GM12878 (cell line): ENCODE data around the gene AUNIP. TPM values are rescaled to one million over a fixed set of nuclear protein-coding genes. Genes with fewer than 3 reads are reported as not detected.

ENCODE experiments used
- ATF7 ChIP-seq: fragments of 450-650 bp; IDR thresholded peaks from 2 replicates; pipeline ENCODE4 v1.6.1; 2016; ENCODE audit warnings: low read depth, mild to moderate bottlenecking
- CHD2 ChIP-seq: IDR thresholded peaks from 2 replicates; pipeline ENCODE4 v1.6.1; 2011; ENCODE audit warnings: low read depth, low read length, improper control_type of control experiment, borderline replicate concordance
- EED ChIP-seq: sonication (generic); IDR thresholded peaks from 2 replicates; pipeline ENCODE4 v1.6.1; 2016; ENCODE audit warnings: antibody characterized with exemption, low read depth
- EZH2 ChIP-seq: IDR thresholded peaks from 2 replicates; pipeline ENCODE4 v1.6.1; 2012; ENCODE audit warnings: low read depth, mild to moderate bottlenecking, control low read depth, inconsistent platforms, low read length, borderline replicate concordance; ENCODE audit not compliant: control insufficient read depth
- FOXK2 ChIP-seq: fragments of 450-650 bp; IDR thresholded peaks from 2 replicates; pipeline ENCODE4 v1.6.1; 2017; ENCODE audit warnings: mild to moderate bottlenecking, moderate library complexity
- JUND ChIP-seq: IDR thresholded peaks from 2 replicates; pipeline ENCODE4 v1.6.1; 2012; ENCODE audit warnings: low read depth, mild to moderate bottlenecking, low read length, improper control_type of control experiment, moderate library complexity
- MYB ChIP-seq: fragments of 150-350 bp; IDR thresholded peaks from 2 replicates; pipeline ENCODE4 v1.6.1; 2014; ENCODE audit warnings: mild to moderate bottlenecking, low read depth, low read length, borderline replicate concordance
- NFIC ChIP-seq: IDR thresholded peaks from 2 replicates; pipeline ENCODE4 v1.6.1; 2012; ENCODE audit warnings: low read depth, mild to moderate bottlenecking, inconsistent platforms, low read length, moderate library complexity
- NFYA ChIP-seq: IDR thresholded peaks from 2 replicates; pipeline ENCODE4 v1.6.1; 2011; ENCODE audit warnings: low read depth, mild to moderate bottlenecking, low read length, improper control_type of control experiment, borderline replicate concordance
- NFYB ChIP-seq: IDR thresholded peaks from 2 replicates; pipeline ENCODE4 v1.6.1; 2011; ENCODE audit warnings: low read depth, mild to moderate bottlenecking, low read length, improper control_type of control experiment, moderate library complexity; ENCODE audit not compliant: insufficient read depth
- NR2C2 ChIP-seq: IDR thresholded peaks from 2 replicates; pipeline ENCODE4 v1.6.1; 2011; ENCODE audit warnings: borderline replicate concordance, low read depth; ENCODE audit not compliant: control insufficient read depth, insufficient read length
- RB1 ChIP-seq: fragments of 450-650 bp; formaldehyde crosslinking; IDR thresholded peaks from 2 replicates; pipeline ENCODE4 v1.6.1; 2017; ENCODE audit warnings: mild to moderate bottlenecking, borderline replicate concordance
- RFX5 ChIP-seq: IDR thresholded peaks from 2 replicates; pipeline ENCODE4 v1.6.1; 2011; ENCODE audit warnings: low read depth, low read length, improper control_type of control experiment
- SMAD1 ChIP-seq: fragments of 450-650 bp; IDR thresholded peaks from 2 replicates; pipeline ENCODE4 v1.6.1; 2018; ENCODE audit warnings: mild to moderate bottlenecking, low read depth; ENCODE audit not compliant: partially characterized antibody
- SPI1 ChIP-seq: IDR thresholded peaks from 2 replicates; pipeline ENCODE4 v1.6.1; 2011; ENCODE audit warnings: low read depth, mild to moderate bottlenecking, low read length, moderate library complexity, borderline replicate concordance; ENCODE audit not compliant: insufficient read depth
- SUZ12 ChIP-seq: fragments of 200-600 bp; sonication (generic); IDR thresholded peaks from one replicate; pipeline ENCODE4 v1.6.1; 2018; ENCODE audit warnings: antibody characterized with exemption, mild to moderate bottlenecking; ENCODE audit not compliant: unreplicated experiment
- ZNF207 ChIP-seq: fragments of 450-650 bp; IDR thresholded peaks from 2 replicates; pipeline ENCODE4 v1.6.1; 2014; ENCODE audit warnings: antibody characterized with exemption, mild to moderate bottlenecking, borderline replicate concordance
- ZNF274 ChIP-seq: IDR thresholded peaks from one replicate; pipeline ENCODE4 v1.8.0; 2011; ENCODE audit not compliant: insufficient read length, insufficient read depth
- polyA plus RNA-seq, 11 experiments: library from polyadenylated mRNA; depleted of rRNA in 4 of 11; unstranded in 6 of 11; stranded (reverse) in 5 of 11; fragments of >200 nt; fragmentation: Nextera tagmentation in 4 of 11; fragmentation: Illumina TruSeq in 1 of 11; extraction: Ambion mirVana in 4 of 11; extraction: Trizol in 1 of 11; gene quantifications; 1 replicate in 1 of 11; 2 replicates in 10 of 11; pipeline versions ENCODE4 v1.2.1 to v1.2.3, GENCODE V29; 2011 to 2016; ENCODE audit warnings: inconsistent platforms in 2 of 11, missing spikeins in 2 of 11, low read depth in 1 of 11
- total RNA-seq, 4 experiments: library from RNA; depleted of rRNA in 3 of 4; stranded (reverse); fragments of >200 nt in 3 of 4; fragmentation: Illumina TruSeq in 1 of 4; extraction: Trizol in 1 of 4; gene quantifications; 2 replicates each; pipeline versions ENCODE4 v1.2.1 to v1.2.3, GENCODE V29; 2013 to 2021
- TF ChIP-seq, protein P1 (sequence below): fragments of 450-650 bp; IDR thresholded peaks from 2 replicates; pipeline ENCODE4 v1.6.1; 2017; ENCODE audit warnings: mild to moderate bottlenecking
- TF ChIP-seq, protein P2 (sequence below): IDR thresholded peaks from 2 replicates; pipeline ENCODE4 v1.6.1; 2012; ENCODE audit warnings: low read depth, low read length, improper control_type of control experiment
- TF ChIP-seq, protein P3 (sequence below): IDR thresholded peaks from 2 replicates; pipeline ENCODE4 v1.6.1; 2012; ENCODE audit warnings: low read length, inconsistent platforms
- TF ChIP-seq, protein P4 (sequence below): fragments of 150-350 bp; IDR thresholded peaks from 2 replicates; pipeline ENCODE4 v1.6.1; 2014; ENCODE audit warnings: mild to moderate bottlenecking, low read depth, low read length
- TF ChIP-seq, protein P5 (sequence below): IDR thresholded peaks from 2 replicates; pipeline ENCODE4 v1.6.1; 2011; ENCODE audit warnings: borderline replicate concordance, low read depth, mild to moderate bottlenecking, moderate library complexity, mixed read lengths, low read length; ENCODE audit not compliant: insufficient read depth; ENCODE audit errors: extremely low read length

Gene AUNIP
- total and polyA plus RNA-seq, 10 of the 15 experiments (the other 5 are each of a cell fraction or from before 2014, with no cell fraction given), result 3.9 to 20.0 (median 12.7) TPM

DNA sequence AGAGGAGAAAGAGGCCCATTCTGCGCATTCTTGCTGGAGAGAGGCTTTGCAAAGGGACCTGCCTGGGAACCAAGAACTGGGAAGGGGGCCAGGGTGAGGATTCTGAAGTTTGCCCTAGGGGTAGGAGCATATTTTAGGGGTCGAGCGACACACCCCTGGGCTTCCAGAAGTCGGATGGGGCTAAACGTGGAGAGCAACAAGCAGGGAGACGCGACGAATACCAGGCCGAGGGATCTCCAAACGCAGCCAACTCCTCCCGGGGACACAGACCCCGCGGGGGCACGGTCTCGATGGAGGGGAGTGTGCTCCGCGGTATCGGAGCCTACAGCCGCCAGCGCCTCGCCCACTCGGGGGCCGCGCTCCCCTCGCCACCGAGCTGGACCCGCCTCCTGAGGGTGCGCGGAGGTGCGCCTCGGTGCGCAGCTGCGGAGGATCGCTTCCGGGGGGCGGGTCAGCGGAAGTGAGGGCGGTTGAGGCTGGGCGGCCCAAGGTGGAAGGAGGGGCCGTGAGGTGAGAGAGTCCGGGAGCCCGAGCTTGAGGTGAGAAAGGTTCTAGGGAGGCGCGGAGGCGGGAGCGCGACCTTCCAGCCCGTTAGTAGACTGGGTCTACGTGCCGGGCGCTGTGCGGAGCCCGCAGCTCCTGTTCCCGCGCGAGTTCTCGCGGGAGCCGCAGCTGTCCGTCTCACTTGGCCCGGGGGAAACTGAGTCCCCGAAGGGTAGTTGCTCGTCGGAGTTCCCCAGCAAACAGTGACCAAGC, 39.6 kb downstream of the AUNIP start, which contains the start of gene MTFR1L (continued):
- TF ChIP-seq, protein P1, sequence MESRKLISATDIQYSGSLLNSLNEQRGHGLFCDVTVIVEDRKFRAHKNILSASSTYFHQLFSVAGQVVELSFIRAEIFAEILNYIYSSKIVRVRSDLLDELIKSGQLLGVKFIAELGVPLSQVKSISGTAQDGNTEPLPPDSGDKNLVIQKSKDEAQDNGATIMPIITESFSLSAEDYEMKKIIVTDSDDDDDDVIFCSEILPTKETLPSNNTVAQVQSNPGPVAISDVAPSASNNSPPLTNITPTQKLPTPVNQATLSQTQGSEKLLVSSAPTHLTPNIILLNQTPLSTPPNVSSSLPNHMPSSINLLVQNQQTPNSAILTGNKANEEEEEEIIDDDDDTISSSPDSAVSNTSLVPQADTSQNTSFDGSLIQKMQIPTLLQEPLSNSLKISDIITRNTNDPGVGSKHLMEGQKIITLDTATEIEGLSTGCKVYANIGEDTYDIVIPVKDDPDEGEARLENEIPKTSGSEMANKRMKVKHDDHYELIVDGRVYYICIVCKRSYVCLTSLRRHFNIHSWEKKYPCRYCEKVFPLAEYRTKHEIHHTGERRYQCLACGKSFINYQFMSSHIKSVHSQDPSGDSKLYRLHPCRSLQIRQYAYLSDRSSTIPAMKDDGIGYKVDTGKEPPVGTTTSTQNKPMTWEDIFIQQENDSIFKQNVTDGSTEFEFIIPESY, result no peak
- TF ChIP-seq EZH2 (no peak), ZNF207 (0 out of 2 replicates have a peak, but pooled peaks have one; percentile 29), FOXK2 (no peak), NFYB (no peak), CHD2 (peak; percentile 98), SMAD1 (no peak), NFIC (no peak), SUZ12 (no peak), NFYA (no peak), ATF7 (no peak), NR2C2 (no peak), SPI1 (peak; percentile 12; the same call in 1 of the 2 replicates), RFX5 (no peak), RB1 (0 out of 2 replicates have a peak, but pooled peaks have one; percentile 50), MYB (no peak), JUND (no peak), EED (no peak), ZNF274 (no peak)
- TF ChIP-seq, protein P2, sequence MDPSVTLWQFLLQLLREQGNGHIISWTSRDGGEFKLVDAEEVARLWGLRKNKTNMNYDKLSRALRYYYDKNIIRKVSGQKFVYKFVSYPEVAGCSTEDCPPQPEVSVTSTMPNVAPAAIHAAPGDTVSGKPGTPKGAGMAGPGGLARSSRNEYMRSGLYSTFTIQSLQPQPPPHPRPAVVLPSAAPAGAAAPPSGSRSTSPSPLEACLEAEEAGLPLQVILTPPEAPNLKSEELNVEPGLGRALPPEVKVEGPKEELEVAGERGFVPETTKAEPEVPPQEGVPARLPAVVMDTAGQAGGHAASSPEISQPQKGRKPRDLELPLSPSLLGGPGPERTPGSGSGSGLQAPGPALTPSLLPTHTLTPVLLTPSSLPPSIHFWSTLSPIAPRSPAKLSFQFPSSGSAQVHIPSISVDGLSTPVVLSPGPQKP, result no peak; the same call in 1 of the 2 replicates
- TF ChIP-seq, protein P3, sequence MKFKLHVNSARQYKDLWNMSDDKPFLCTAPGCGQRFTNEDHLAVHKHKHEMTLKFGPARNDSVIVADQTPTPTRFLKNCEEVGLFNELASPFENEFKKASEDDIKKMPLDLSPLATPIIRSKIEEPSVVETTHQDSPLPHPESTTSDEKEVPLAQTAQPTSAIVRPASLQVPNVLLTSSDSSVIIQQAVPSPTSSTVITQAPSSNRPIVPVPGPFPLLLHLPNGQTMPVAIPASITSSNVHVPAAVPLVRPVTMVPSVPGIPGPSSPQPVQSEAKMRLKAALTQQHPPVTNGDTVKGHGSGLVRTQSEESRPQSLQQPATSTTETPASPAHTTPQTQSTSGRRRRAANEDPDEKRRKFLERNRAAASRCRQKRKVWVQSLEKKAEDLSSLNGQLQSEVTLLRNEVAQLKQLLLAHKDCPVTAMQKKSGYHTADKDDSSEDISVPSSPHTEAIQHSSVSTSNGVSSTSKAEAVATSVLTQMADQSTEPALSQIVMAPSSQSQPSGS, result no peak
- TF ChIP-seq, protein P4, sequence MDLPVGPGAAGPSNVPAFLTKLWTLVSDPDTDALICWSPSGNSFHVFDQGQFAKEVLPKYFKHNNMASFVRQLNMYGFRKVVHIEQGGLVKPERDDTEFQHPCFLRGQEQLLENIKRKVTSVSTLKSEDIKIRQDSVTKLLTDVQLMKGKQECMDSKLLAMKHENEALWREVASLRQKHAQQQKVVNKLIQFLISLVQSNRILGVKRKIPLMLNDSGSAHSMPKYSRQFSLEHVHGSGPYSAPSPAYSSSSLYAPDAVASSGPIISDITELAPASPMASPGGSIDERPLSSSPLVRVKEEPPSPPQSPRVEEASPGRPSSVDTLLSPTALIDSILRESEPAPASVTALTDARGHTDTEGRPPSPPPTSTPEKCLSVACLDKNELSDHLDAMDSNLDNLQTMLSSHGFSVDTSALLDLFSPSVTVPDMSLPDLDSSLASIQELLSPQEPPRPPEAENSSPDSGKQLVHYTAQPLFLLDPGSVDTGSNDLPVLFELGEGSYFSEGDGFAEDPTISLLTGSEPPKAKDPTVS, result no peak
- TF ChIP-seq, protein P5, sequence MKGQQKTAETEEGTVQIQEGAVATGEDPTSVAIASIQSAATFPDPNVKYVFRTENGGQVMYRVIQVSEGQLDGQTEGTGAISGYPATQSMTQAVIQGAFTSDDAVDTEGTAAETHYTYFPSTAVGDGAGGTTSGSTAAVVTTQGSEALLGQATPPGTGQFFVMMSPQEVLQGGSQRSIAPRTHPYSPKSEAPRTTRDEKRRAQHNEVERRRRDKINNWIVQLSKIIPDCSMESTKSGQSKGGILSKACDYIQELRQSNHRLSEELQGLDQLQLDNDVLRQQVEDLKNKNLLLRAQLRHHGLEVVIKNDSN, result no peak
